SK-N-SH (cell line): ENCODE data around the gene CTSE. TPM values are rescaled to one million over a fixed set of nuclear protein-coding genes. Genes with fewer than 3 reads are reported as not detected.

ENCODE experiments used
- CTCF ChIA-PET: fragments of 300-600, 350-600 bp; formaldehyde crosslinking; extraction: SDS; loops from one replicate; lab custom pipeline; 2021; lab: Yijun Ruan, JAX
- POLR2A ChIA-PET: fragments of 350-600 bp; sonication (Branson Sonifier 250); formaldehyde crosslinking; extraction: SDS; loops from one replicate; lab custom pipeline; 2020; ENCODE audit warnings: antibody characterized with exemption, inconsistent platforms; lab: Yijun Ruan, JAX
- DNase-seq: peaks from one replicate; pipeline ENCODE4 v3.0.0; 2012
- H2AFZ ChIP-seq: fragments of 200-600 bp; sonication (generic); 2 replicates; pipeline ENCODE4 v1.8.1; 2016; ENCODE audit warnings: antibody characterized with exemption, mild to moderate bottlenecking, low read depth
- H3F3A ChIP-seq: fragments of 200-600 bp; sonication (generic); replicated peaks from 2 replicates; pipeline ENCODE3; 2016; ENCODE audit warnings: antibody characterized with exemption, mild to moderate bottlenecking; ENCODE audit not compliant: insufficient read depth
- H3K27ac ChIP-seq, 2 experiments: fragments of 200-500 bp in 1 of 2; fragments of 200-600 bp in 1 of 2; sonication (Bioruptor generic) in 1 of 2; sonication (generic), shearing (Covaris generic) in 1 of 2; 2 replicates each; pipeline versions ENCODE4 v1.5.1 to v1.6.1; 2014 to 2016; ENCODE audit warnings: low read depth in 2 of 2, inconsistent platforms in 1 of 2, low read length in 1 of 2, mild to moderate bottlenecking in 1 of 2, mixed read lengths in 1 of 2
- H3K27me3 ChIP-seq: fragments of 200-600 bp; sonication (generic), shearing (Covaris generic); 2 replicates; pipeline ENCODE4 v1.6.1; 2016; ENCODE audit warnings: mixed run types; ENCODE audit not compliant: insufficient read depth
- H3K36me3 ChIP-seq, 2 experiments: fragments of 200-500 bp in 1 of 2; fragments of 200-600 bp in 1 of 2; sonication (Bioruptor generic) in 1 of 2; sonication (generic) in 1 of 2; replicated peaks in 1 of 2; 2 replicates each; pipeline versions ENCODE3 to v1.5.1; 2014 to 2016; ENCODE audit warnings: low read length in 1 of 2, mild to moderate bottlenecking in 1 of 2; ENCODE audit not compliant: insufficient read depth in 2 of 2, control insufficient read depth in 1 of 2
- H3K4me1 ChIP-seq, 2 experiments: fragments of 200-500 bp in 1 of 2; fragments of 200-600 bp in 1 of 2; sonication (Bioruptor generic) in 1 of 2; sonication (generic), shearing (Covaris generic) in 1 of 2; 2 replicates each; pipeline versions ENCODE4 v1.5.1 to v1.6.1; 2014 to 2016; ENCODE audit warnings: low read depth in 1 of 2, low read length in 1 of 2, mixed run types in 1 of 2; ENCODE audit not compliant: insufficient read depth in 2 of 2, control insufficient read depth in 1 of 2
- H3K4me2 ChIP-seq: fragments of 200-600 bp; sonication (generic), shearing (Covaris generic); 2 replicates; pipeline ENCODE4 v1.6.1; 2017; ENCODE audit warnings: mixed run types
- H3K4me3 ChIP-seq, 2 experiments: fragments of 200-500 bp in 1 of 2; fragments of 200-600 bp in 1 of 2; sonication (Bioruptor generic) in 1 of 2; sonication (generic), shearing (Covaris generic) in 1 of 2; 2 replicates each; pipeline versions ENCODE4 v1.5.1 to v1.8.1; 2014 to 2016; ENCODE audit warnings: low read depth in 2 of 2, inconsistent platforms in 1 of 2, low read length in 1 of 2, mild to moderate bottlenecking in 1 of 2, mixed read lengths in 1 of 2, moderate library complexity in 1 of 2
- H3K79me2 ChIP-seq: fragments of 200-600 bp; sonication (generic); 2 replicates; pipeline ENCODE4 v1.8.1; 2017; ENCODE audit warnings: mild to moderate bottlenecking; ENCODE audit not compliant: insufficient read depth
- H3K9ac ChIP-seq: fragments of 200-600 bp; sonication (generic); 2 replicates; pipeline ENCODE4 v1.6.1; 2017; ENCODE audit warnings: mixed run types
- H3K9me2 ChIP-seq: fragments of 200-600 bp; sonication (generic); 2 replicates; pipeline ENCODE4 v1.6.1; 2017; ENCODE audit warnings: mixed run types
- H3K9me3 ChIP-seq: fragments of 200-600 bp; sonication (generic); 2 replicates; pipeline ENCODE4 v1.6.1; 2017; ENCODE audit warnings: mixed run types, mild to moderate bottlenecking, moderate library complexity
- H4K20me1 ChIP-seq: fragments of 200-600 bp; sonication (generic); 2 replicates; pipeline ENCODE4 v1.6.1; 2017; ENCODE audit warnings: mild to moderate bottlenecking, mixed run types; ENCODE audit not compliant: insufficient read depth
- MAX ChIP-seq: IDR thresholded peaks from 2 replicates; pipeline ENCODE4 v1.4.0; 2012; ENCODE audit warnings: low read depth
- NRF1 ChIP-seq: IDR thresholded peaks from 2 replicates; pipeline ENCODE4 v1.6.1; 2012; ENCODE audit warnings: low read depth, mild to moderate bottlenecking, low read length
- POLR2AphosphoS5 ChIP-seq: IDR thresholded peaks from 2 replicates; pipeline ENCODE4 v1.6.1; 2012; ENCODE audit warnings: low read depth, low read length
- RAD21 ChIP-seq: IDR thresholded peaks from 2 replicates; pipeline ENCODE4 v1.6.1; 2012; ENCODE audit warnings: mild to moderate bottlenecking, low read length
- RCOR1 ChIP-seq: fragments of 150-350 bp; IDR thresholded peaks from 2 replicates; pipeline ENCODE4 v1.6.1; 2017; ENCODE audit warnings: antibody characterized with exemption, low read length
- RXRA ChIP-seq: IDR thresholded peaks from 2 replicates; pipeline ENCODE4 v1.4.0; 2012; ENCODE audit warnings: low read depth, mild to moderate bottlenecking, borderline replicate concordance
- SMC3 ChIP-seq: IDR thresholded peaks from 2 replicates; pipeline ENCODE4 v1.6.1; 2012; ENCODE audit warnings: low read depth, low read length, improper control_type of control experiment
- TCF12 ChIP-seq: IDR thresholded peaks from 2 replicates; pipeline ENCODE4 v1.4.0; 2012
- USF1 ChIP-seq: IDR thresholded peaks from 2 replicates; pipeline ENCODE4 v1.4.0; 2012; ENCODE audit warnings: low read depth, borderline replicate concordance
- WGBS: methylation state at CpG from one replicate; pipeline ENCODE4 v1.1.6; 2017; ENCODE audit warnings: low lambda C conversion rate; 5-methylcytosine and 5-hydroxymethylcytosine counted together
- polyA plus RNA-seq, 3 experiments: library from polyadenylated mRNA; depleted of rRNA; stranded (reverse); fragments of >200 nt; gene quantifications; 2 replicates each; pipeline ENCODE4 v1.2.3, GENCODE V29; 2012
- TF ChIP-seq, protein P1 (sequence below): fragments of 200-600 bp; sonication (generic); IDR thresholded peaks from 2 replicates; pipeline ENCODE4 v1.6.1; 2017; ENCODE audit warnings: antibody characterized with exemption, mild to moderate bottlenecking, moderate library complexity
- TF ChIP-seq, protein P2 (sequence below): fragments of 150-350 bp; IDR thresholded peaks from 2 replicates; pipeline ENCODE4 v1.6.1; 2016; ENCODE audit warnings: mild to moderate bottlenecking, low read depth, low read length

CTSE gene
- polyA plus RNA-seq, 1 of the 3 experiments (the other 2 are of a cell fraction) = not detected

DNA sequence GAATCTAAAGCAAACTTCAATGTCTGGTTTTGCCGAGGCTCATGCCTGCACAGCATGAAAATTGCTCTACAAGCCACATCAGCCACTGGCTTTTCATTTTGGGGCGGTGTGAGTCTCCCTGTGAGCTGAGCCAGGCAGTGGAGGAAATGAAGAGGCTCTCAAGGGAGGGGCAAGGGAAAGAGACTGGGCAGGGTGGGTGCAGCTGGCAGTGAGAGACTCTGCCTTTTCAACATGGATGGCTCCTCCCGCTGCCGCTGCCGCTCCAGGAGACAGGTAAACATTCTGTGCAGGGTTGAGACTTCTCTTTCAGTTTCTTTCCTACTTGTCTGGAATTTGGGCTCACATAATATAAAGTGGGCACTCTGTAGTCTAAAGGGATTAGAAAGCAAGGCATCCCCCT lies 11.3 kb upstream of the CTSE start:
- H3K79me2 ChIP-seq = no peaks in the 10 kb centered on the region
- no peaks in the 10 kb centered on the region for H4K20me1 ChIP-seq
- no peak overlapping the region for H3K9ac ChIP-seq
- no peak overlapping the region for H3K4me3 ChIP-seq
- DNase-seq = no peak
- H3K4me1 ChIP-seq = peaks cover 0 to 2% of the 10 kb centered on the region in 2 experiments; a peak in 1 of 4 replicates
- no peak for TF ChIP-seq TCF12
- TF ChIP-seq POLR2AphosphoS5 = no peak
- WGBS = 78% methylated on average over 5 of the region's 5 CpGs
- no peak overlapping the region for H3K4me2 ChIP-seq
- no peaks in the 10 kb centered on the region for H3F3A ChIP-seq
- no peaks in the 10 kb centered on the region for H3K9me3 ChIP-seq
- POLR2A ChIA-PET = interaction anchor here (1.2 kb wide), 1 partner anchor 70 kb away, joined by 3 read pairs; no protein-coding TSS in a partner anchor
- H2AFZ ChIP-seq = no peak overlapping the region
- CTCF ChIA-PET = interaction anchor here (8.3 kb wide), 1 partner anchor 70 kb away, joined by 248 read pairs; no protein-coding TSS in a partner anchor
- H3K27ac ChIP-seq = no peak overlapping the region
- H3K36me3 ChIP-seq = no peaks in the 10 kb centered on the region
- no peaks in the 10 kb centered on the region for H3K9me2 ChIP-seq
- H3K27me3 ChIP-seq = peaks cover 35% of the 10 kb centered on the region; the same call in 1 of the 2 replicates

GRCh38 chr1:206032380-206033140 lies 8.9 kb upstream of the CTSE start:
- peaks cover 28% of the 10 kb centered on the region; the same call in 1 of the 2 replicates for H3K27me3 ChIP-seq
- WGBS = 42% methylated on average over 5 of the region's 5 CpGs
- CTCF ChIA-PET = interaction anchor here (1.0 to 8.3 kb wide), 8 partner anchors 19 to 241 kb away, joined by 3 to 248 read pairs (median 11); no protein-coding TSS in a partner anchor

DNA sequence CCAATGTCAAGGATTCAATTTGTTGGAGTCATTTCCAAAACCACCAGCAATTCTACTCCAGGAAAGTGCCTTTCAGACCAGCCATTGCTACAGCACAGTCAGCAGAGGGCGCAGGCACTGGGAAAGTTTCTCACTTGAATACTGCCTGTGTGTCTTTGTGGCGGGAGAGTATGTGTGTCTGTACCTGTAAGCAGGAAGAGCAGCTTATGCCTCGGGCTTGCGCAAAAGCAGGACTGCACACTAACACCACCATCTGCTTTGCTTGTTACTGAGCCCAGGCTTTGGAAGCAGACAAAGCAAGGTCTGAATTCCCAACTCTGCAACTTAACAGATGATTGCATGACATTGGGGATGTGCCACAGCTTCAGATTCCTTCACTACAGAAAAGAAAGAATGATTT lies 7.0 kb upstream of the CTSE start:
- no peaks in the 10 kb centered on the region for H3F3A ChIP-seq
- H3K36me3 ChIP-seq = no peaks in the 10 kb centered on the region
- POLR2A ChIA-PET = interaction anchor here (1.2 to 1.3 kb wide), 2 partner anchors 73 to 74 kb away, joined by 4 to 5 read pairs; no protein-coding TSS in a partner anchor
- CTCF ChIA-PET = interaction anchor here (0.5 to 8.3 kb wide), 46 partner anchors 8 to 371 kb away, joined by 3 to 248 read pairs (median 5); partner anchors contain the start of genes PM20D1 and RAB7B
- peak overlapping the region in 1 of 2 experiments; percentile 8; a peak in 1 of 4 replicates for H3K4me3 ChIP-seq
- TF ChIP-seq, protein P1, sequence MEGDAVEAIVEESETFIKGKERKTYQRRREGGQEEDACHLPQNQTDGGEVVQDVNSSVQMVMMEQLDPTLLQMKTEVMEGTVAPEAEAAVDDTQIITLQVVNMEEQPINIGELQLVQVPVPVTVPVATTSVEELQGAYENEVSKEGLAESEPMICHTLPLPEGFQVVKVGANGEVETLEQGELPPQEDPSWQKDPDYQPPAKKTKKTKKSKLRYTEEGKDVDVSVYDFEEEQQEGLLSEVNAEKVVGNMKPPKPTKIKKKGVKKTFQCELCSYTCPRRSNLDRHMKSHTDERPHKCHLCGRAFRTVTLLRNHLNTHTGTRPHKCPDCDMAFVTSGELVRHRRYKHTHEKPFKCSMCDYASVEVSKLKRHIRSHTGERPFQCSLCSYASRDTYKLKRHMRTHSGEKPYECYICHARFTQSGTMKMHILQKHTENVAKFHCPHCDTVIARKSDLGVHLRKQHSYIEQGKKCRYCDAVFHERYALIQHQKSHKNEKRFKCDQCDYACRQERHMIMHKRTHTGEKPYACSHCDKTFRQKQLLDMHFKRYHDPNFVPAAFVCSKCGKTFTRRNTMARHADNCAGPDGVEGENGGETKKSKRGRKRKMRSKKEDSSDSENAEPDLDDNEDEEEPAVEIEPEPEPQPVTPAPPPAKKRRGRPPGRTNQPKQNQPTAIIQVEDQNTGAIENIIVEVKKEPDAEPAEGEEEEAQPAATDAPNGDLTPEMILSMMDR = peak; percentile 82
- no peak for TF ChIP-seq MAX
- TF ChIP-seq RAD21 = peak; percentile 82
- peak; percentile 93 for TF ChIP-seq SMC3
- TF ChIP-seq RCOR1 = 0 out of 2 replicates have a peak, but pooled peaks have one; percentile 46
- TF ChIP-seq, protein P2, sequence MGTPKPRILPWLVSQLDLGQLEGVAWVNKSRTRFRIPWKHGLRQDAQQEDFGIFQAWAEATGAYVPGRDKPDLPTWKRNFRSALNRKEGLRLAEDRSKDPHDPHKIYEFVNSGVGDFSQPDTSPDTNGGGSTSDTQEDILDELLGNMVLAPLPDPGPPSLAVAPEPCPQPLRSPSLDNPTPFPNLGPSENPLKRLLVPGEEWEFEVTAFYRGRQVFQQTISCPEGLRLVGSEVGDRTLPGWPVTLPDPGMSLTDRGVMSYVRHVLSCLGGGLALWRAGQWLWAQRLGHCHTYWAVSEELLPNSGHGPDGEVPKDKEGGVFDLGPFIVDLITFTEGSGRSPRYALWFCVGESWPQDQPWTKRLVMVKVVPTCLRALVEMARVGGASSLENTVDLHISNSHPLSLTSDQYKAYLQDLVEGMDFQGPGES = no peak
- TF ChIP-seq NRF1 = 0 out of 2 replicates have a peak, but pooled peaks have one; percentile 19
- no peaks in the 10 kb centered on the region for H3K9me3 ChIP-seq
- 13% methylated on average over 4 of the region's 4 CpGs for WGBS
- no peak overlapping the region for H2AFZ ChIP-seq
- DNase-seq = peak; percentile 59
- peaks cover 0 to 2% of the 10 kb centered on the region in 2 experiments; a peak in 1 of 4 replicates for H3K4me1 ChIP-seq
- H3K9me2 ChIP-seq = no peaks in the 10 kb centered on the region
- H3K9ac ChIP-seq = no peak overlapping the region
- peaks cover 16% of the 10 kb centered on the region; the same call in 1 of the 2 replicates for H3K27me3 ChIP-seq
- H4K20me1 ChIP-seq = no peaks in the 10 kb centered on the region
- H3K4me2 ChIP-seq = no peak overlapping the region
- no peaks in the 10 kb centered on the region for H3K79me2 ChIP-seq
- no peak overlapping the region for H3K27ac ChIP-seq

More at GRCh38 chr1:206032380-206033140, 8.9 kb upstream of the CTSE start:
- H3K9me2 ChIP-seq = no peaks in the 10 kb centered on the region
- POLR2A ChIA-PET = no interaction called here
- H3K27ac ChIP-seq = no peak overlapping the region
- peaks cover 0 to 2% of the 10 kb centered on the region in 2 experiments; a peak in 1 of 4 replicates for H3K4me1 ChIP-seq
- TF ChIP-seq USF1 (no peak), NRF1 (no peak), RXRA (no peak)
- no peak overlapping the region for H3K4me3 ChIP-seq
- DNase-seq = no peak
- no peaks in the 10 kb centered on the region for H3F3A ChIP-seq
- no peak overlapping the region for H3K9ac ChIP-seq
- H3K4me2 ChIP-seq = no peak overlapping the region
- H3K36me3 ChIP-seq = no peaks in the 10 kb centered on the region
- no peaks in the 10 kb centered on the region for H3K9me3 ChIP-seq
- no peaks in the 10 kb centered on the region for H3K79me2 ChIP-seq
- H4K20me1 ChIP-seq = no peaks in the 10 kb centered on the region
- H2AFZ ChIP-seq = no peak overlapping the region
